ENCODE results near the gene TBC1D10A. TPM values are rescaled to one million over a fixed set of nuclear protein-coding genes. Genes with fewer than 3 reads are reported as not detected.
A peak's percentile ranks its signal among the peaks of the same experiment; 100 is the strongest.

The TBC1D10A gene
- total RNA-seq, 1 experiment from 2014 or later = 12.1 TPM

- no peak for DNase-seq (ENCODE audit: low spot score)
Observed at GRCh38 chr22:30299322-30299721, 27.4 kb downstream of the TBC1D10A start.

DNA sequence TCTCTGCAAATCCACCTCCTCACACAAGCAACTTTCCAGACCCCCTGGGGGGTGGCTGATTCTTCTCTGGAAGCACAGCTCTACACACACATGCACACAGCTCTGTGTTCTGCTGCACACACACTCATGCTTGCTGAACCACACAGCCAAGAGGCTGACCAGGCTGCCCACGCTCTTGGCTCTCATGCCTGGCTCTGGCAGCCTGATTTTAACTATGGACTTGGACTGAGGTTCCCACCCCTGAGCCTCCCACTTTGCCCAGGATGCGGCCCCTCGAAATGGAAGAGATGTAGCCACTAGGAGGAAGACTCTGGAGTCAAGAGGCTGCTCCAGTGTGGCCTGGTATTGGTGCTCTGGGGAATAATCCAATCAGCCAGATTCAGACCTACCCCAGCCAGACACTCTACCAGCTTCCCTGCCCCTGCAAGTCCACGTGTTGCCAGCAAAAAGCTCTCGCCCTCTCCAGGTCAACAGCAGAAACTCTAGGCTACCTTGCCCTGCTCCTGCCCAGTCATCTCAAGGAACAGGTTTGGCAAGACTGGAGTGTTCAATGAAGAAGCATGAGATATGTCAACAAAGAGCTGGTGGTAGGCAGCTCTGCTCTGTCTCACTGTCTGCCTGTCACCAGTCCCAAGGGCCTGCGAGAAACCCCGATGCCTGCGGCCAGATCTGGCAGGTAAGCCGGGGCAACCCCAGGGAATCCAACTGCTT is 28.6 kb downstream of the TBC1D10A start:
- DNase-seq (ENCODE audit: low spot score) = no peak

GRCh38 chr22:30297276-30297990 is 29.3 kb downstream of the TBC1D10A start:
- DNase-seq (ENCODE audit: low spot score) = no peak

DNA sequence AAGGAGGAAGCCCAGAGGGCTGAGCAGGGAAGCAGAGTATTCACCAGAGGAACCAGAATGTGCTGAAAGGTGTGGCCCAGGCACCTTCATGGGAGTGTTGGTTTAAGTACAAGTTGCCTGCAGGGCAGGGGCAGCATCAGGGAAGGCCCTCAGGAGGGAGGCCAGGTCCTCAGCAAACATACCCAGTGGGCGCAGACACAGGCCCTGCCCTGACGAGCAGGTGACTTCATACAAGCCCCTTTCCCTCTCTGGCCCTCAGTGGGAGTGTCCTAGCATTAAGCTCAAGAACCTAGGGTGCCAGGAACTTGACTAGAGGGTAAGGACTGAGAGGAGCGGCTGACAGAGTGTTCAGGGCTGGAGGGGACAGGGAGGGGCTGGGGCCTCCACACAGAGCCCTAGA is 29.9 kb downstream of the TBC1D10A start:
- DNase-seq (ENCODE audit: low spot score) = no peak

DNA sequence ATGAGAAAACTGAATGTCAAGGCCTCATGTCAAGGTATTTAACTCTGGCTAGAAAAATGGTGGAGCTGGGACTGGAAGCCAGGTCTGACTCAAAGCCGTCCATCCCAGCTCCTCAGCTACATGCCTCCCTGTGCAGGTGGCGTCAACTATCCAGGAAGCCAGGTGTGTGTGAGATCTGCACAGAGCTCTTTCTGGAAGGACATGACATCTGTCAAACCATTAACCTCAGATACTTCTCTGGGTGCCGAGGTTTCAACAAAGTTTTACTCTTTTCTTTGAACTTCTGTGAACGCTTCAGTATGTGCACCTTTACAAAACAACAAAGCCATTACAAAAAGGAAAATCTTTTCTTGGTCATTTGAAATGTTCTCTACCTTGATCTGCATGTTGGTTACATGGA is 30.4 kb downstream of the TBC1D10A start:
- no peak for DNase-seq (ENCODE audit: low spot score)

DNA sequence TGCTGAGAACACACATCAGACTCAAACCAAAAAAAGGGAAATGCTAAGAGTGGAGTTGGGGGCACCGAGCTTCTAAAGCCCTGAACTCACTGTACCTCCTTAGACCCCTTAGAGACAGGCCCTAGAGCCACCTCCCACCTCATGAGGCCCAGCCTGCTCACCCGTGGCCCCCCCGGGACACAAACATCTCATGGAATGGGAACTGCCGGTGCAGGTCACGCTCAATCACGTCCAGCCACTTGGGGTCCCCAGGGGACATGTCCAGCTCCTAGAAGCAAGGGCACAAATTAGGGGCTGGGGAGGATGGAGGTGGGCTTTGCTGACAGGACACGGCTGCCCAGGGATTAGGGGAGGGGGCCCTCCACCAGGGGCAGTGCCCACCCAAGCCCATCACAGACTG is 31.2 kb downstream of the TBC1D10A start:
- DNase-seq (ENCODE audit: low spot score) = no peak

DNA sequence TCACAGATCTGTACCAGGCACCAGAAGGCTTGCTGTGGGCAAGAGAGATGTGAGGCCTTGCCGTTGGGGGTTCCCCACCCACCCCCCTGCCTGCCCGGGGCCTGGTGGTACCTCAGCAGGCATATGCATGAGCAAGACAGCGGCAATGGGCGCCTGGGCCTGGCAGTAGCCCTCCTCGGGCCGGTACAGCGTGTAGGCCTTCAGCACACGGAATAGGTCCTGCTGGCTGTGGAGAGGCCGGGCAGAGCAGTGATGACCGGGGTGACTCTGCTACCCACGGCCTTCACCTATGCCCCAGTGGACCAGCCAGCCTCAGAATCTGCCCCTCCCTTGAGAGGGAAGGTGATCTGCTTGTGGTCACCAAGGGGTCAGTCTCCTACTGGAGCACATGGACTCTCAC is 31.9 kb downstream of the TBC1D10A start:
- DNase-seq (ENCODE audit: low spot score) = no peak

DNA sequence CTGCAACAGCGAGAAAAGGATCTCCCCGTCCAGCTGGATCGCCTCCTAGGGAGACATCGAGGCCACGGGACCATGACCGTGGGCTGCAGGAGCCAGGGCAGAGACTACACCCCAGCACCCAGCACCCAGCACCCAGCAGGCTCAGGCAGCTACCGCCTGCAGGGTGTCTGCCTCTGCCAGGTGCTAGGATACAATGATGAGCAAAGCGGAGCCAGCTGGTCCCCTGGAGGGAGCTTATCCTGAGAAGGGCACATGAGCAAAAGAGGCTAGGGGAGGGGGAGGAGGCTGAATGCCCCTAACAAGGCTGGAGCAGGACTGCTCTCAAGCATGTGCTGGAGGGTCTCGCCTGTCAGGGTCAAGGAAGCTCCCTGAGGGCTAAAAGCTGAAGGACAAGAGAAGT is 32.7 kb downstream of the TBC1D10A start:
- no peak for DNase-seq (ENCODE audit: low spot score)

DNA sequence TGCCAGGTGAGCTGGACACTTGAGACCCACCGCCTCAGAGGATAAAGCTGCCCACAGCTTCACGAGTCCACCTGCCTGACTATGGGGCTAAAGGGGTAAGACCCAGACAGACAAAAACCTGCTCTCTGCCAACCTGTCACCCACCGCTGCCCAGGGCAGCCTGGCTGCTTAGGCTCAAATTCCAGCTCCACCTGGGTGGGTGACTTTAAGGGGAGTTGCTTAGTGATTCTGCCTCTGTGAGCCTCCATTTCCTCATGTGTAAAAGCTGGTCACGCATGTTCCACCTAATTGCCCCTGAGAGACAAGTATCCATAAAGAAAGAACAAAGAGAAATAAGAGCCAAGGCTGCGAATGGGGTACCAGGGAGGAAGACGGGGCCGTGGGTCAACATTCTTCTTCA is 33.7 kb downstream of the TBC1D10A start:
- DNase-seq (ENCODE audit: low spot score) = no peak

GRCh38 chr22:30292069-30292970 is 34.4 kb downstream of the TBC1D10A start:
- DNase-seq (ENCODE audit: low spot score) = no peak

DNA sequence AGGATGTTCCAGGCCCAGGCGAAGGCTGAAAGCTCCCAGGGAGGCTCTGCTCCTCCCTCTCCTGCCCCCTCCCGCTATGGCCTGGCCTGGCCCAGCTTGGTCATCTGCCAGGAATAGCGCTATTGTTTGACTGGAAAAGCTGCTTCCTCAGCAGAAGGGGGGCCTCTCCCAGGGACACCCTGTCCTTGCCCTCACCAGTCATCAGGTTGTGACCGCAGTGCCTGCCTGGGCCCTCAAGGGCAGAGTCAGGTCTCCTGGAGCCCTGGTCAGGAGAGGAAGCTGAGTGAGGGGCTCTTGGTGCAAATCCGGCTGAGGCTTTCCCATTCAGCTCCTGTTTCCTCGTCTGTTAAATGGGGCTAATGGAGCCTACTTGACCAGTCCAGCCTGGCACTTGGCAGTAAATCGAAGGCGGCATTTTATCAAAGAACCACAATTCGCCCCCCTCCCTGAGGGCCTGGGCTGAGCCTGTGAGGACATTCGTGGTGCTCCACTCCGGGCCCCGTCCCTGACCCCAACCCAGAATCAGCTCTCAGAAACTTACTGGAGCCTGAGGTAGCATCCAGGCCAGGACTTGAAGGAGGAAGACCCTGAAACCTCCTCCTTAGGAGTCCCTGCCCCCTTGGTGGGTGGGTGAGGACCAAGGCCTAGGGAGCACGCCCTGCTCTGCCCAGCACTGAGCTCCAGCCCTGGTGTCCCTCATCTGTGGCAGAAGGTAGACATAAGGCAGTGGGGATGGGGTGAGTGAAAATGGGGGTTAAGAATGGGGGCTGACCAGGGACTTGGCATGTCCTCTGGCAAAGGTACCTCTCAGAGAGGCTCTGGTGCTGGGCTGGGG is 35.5 kb downstream of the TBC1D10A start:
- peak; percentile 67 for DNase-seq (ENCODE audit: low spot score)

DNA sequence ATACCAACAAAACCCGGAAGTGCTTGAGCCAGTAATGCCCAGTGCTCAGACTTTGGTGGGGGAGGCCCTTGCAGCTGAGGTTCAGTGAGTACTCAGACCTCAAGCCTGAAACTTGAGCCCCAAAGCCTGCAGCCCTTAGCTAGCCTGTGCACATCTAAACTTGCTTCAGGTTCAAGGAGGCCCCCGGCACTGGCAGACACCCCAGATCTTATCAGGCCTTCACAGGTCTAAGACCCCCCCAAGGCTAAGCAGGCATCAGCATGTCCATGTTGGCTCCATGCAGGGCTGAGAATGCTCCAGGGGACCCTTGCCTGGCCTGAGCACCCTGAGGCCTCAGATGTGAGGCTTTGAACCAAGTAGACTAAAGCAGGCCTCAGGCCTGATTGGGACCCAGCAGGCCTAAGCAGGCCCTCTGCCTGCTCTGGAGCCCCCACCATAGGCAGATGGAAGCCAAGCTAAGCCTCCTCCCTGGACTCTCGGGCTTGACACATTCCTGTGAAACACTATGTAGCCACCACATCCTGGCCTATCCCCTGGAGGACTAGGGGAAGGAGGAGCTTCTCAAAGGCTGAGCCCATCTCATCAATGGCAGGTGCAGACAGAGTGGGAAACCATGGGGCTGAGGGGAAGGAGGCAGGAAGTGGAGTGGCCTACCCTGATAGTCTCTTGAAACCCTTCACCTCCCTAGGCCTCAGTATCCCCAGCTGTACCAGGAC is 36.2 kb downstream of the TBC1D10A start:
- peak; percentile 69 for DNase-seq (ENCODE audit: low spot score)

DNA sequence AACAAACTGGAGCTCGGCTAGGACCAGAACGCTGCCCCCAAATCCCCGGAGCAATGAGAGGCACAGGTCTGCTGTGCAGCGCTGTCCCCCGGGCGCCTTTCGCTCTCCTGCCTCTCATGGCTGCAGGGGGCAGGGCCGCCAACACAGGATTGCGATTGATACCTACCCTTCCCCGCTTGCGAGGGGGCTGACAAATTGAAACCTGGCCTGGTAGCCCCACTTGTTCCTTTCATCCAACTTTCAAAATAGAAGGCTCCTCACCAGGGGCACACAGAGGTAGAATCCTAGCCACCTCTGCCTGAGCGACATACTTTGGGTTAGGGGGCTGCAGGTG is 36.8 kb downstream of the TBC1D10A start:
- DNase-seq (ENCODE audit: low spot score) = no peak

DNA sequence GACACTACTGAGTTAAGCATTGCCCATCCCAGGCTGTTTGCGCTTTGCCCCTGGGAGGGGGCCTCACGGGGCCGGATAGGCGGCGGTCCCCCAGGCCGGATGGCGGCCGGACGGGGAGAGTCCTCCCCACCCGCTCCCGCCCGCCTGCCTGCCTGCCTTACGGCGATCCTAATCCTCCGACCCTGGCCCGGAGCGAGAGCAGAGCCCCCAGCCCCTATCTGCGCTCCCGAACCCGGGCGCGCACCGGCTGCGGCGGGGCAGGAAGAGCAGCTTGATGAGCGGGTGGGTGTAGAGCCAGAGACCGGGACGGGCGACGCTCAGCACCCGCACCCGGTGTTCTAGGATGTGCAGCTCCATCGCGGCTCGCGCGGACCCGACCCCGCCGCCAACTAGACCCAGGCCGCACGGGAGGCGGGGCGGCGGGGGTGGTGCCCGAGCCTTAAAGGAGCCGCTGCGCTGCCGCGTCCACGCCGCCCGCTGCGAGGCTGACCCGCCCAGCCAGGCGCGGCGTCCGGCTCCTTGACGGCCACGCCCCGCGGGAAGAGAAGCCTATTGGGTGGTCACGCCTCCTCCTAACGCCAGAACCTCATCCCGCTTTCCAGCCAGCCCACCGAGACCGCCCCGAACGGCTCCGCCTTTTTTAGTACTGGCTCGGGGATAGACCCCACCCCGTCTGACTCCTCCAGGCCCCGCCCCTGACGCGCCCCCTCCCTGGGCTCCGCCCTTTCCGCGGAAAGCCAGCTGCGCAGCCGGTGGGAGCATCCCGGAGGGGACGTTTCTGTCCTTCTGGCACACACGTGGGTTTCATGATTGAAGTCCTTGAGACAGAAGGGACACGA is 37.4 kb downstream of the TBC1D10A start, which contains the start of gene CASTOR1:
Gene CASTOR1 (minus strand): TSS at position 365 of the 839 bp plus-strand sequence. CDS start 8 bp downstream, at position 357.
- DNase-seq (ENCODE audit: low spot score) = peak; percentile 92

GRCh38 chr22:30288419-30289140 is 38.2 kb downstream of the TBC1D10A start:
- no peak for DNase-seq (ENCODE audit: low spot score)

GRCh38 chr22:30287648-30288418 is 38.9 kb downstream of the TBC1D10A start:
- DNase-seq (ENCODE audit: low spot score) = peak; percentile 72

DNA sequence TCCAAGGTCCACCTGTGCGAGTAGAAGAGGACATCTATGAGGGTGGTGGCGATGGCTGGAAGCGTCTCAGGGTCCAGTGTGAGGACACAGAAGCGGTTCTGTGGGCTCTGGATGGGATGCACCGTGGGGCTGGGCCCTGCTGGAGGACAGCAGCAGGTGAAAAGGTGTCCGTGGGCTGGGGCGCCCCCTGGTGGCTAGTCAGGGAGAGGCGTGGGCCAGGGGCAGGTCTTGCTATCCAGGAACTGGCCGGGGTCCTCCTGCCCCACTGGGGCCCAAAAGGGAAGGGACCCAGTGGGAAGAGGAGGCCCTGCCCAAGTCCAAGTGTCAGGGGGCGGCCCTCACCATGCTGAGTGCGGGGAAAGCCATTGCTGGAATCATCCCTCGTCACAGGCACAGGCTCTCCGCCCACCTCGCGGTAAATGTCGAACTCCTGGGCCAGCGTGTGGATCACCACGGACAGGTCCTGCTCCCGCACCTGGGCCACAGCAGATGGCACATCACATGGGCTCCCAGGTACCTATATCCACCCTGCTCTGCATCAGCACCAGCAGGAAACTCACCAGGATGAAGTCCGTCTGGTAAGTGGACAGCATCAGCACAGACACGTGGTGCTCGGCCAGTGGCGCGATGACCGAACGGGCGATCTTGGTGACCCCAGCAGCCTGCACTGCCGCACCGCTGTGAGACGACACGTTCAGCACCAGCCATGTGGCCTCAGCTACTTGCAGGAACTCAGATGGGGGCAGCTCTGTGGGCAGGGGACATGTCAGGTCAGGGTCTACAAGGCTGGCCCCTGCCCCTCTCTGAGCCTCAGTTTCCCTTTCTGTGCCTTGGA is 39.7 kb downstream of the TBC1D10A start:
- DNase-seq (ENCODE audit: low spot score) = no peak

All from A172 (cell line).